K562 (cell line): ENCODE measurements around the gene WDR35. TPM values are rescaled to one million over a fixed set of nuclear protein-coding genes. Genes with fewer than 3 reads are reported as not detected.

Experiments
- ATAC-seq: fragments of 200-7000 bp; cut with Tn5 transposase; 3 replicates; pipeline ENCODE4 v1.9.1; 2020; ENCODE audit warnings: moderate library complexity
- BruUV-seq: library from RNA; stranded (reverse); fragments of 400-500 nt; replicated peaks from 2 replicates; lab custom pipeline; 2021; lab: Mats Ljungman, UMichigan
- CTCF ChIA-PET: fragments of 300-600 bp; formaldehyde crosslinking; extraction: SDS; loops from one replicate; lab custom pipeline; 2021; ENCODE audit warnings: low intra/inter-chr PET ratio; lab: Yijun Ruan, JAX
- POLR2A ChIA-PET: fragments of 300-600, 350-650 bp; sonication (Branson Sonifier 250); formaldehyde crosslinking; extraction: SDS; loops from one replicate; lab custom pipeline; 2021; ENCODE audit warnings: antibody characterized with exemption, inconsistent platforms; lab: Yijun Ruan, JAX
- DNase-seq, 4 experiments: peaks; one replicate each; pipeline versions ENCODE4 v3.0.0 to v3.0.0-alpha.2; 2011 to 2018; ENCODE audit warnings: low spot score in 3 of 4, mixed read lengths in 3 of 4; ENCODE audit errors: extremely low read depth in 1 of 4
- FAIRE-seq: peaks from 2 replicates; lab custom pipeline; 2011; peaks lifted over from hg19 to GRCh38; lab: Jason Lieb, UNC
- H2AFZ ChIP-seq: 2 replicates; pipeline ENCODE4 v1.6.0; 2011; ENCODE audit warnings: low read depth, low read length, control low read depth, inconsistent platforms
- H3K27ac ChIP-seq: fragments of 200-600 bp; 3 replicates; pipeline ENCODE4 v1.8.0; 2011; ENCODE audit warnings: low read depth, mild to moderate bottlenecking, control low read depth, inconsistent platforms, low read length, moderate library complexity, mixed read lengths; ENCODE audit errors: extremely low read depth
- H3K27me3 ChIP-seq, 2 experiments: fragments of 300-600 bp in 1 of 2; 2 replicates in 1 of 2; 3 replicates in 1 of 2; pipeline versions ENCODE4 v1.6.0 to v1.8.0; 2011; ENCODE audit warnings: inconsistent platforms in 2 of 2, low read length in 2 of 2, mild to moderate bottlenecking in 1 of 2, mixed read lengths in 1 of 2, moderate library complexity in 1 of 2; ENCODE audit not compliant: control insufficient read depth in 2 of 2, insufficient read depth in 2 of 2
- H3K36me3 ChIP-seq: fragments of 300-600 bp; 3 replicates; pipeline ENCODE4 v1.8.0; 2011; ENCODE audit warnings: mild to moderate bottlenecking, low read length, inconsistent platforms; ENCODE audit not compliant: control insufficient read depth, insufficient read depth
- H3K4me1 ChIP-seq, 2 experiments: fragments of 200-600 bp in 1 of 2; replicated peaks in 1 of 2; 2 replicates in 1 of 2; 3 replicates in 1 of 2; pipeline versions ENCODE4 v1.5.1 to v1.8.0; 2011; ENCODE audit warnings: inconsistent platforms in 2 of 2, low read length in 2 of 2, mild to moderate bottlenecking in 1 of 2, mixed read lengths in 1 of 2, moderate library complexity in 1 of 2; ENCODE audit not compliant: control insufficient read depth in 2 of 2, insufficient read depth in 2 of 2
- H3K4me2 ChIP-seq: 2 replicates; pipeline ENCODE4 v1.6.1; 2011; ENCODE audit warnings: low read length, control low read depth, inconsistent platforms, mixed read lengths; ENCODE audit not compliant: insufficient read depth
- H3K4me3 ChIP-seq: fragments of 200-600 bp; sonication (generic), shearing (Covaris generic); 2 replicates; pipeline ENCODE4 v1.5.1; 2016; ENCODE audit warnings: control low read depth, inconsistent platforms
- H3K79me2 ChIP-seq: fragments of 200-600 bp; 3 replicates; pipeline ENCODE4 v1.8.0; 2011; ENCODE audit warnings: low read length, inconsistent platforms; ENCODE audit not compliant: control insufficient read depth, insufficient read depth
- H3K9ac ChIP-seq, 2 experiments: 2 replicates each; pipeline versions ENCODE4 v1.6.0 to v1.6.1; 2011; ENCODE audit warnings: low read depth in 2 of 2, low read length in 2 of 2, control low read depth in 1 of 2, inconsistent platforms in 1 of 2, mild to moderate bottlenecking in 1 of 2, mixed read lengths in 1 of 2; ENCODE audit not compliant: insufficient read depth in 1 of 2
- H3K9me1 ChIP-seq: one replicate; pipeline ENCODE4 v1.6.0; 2011; ENCODE audit warnings: inconsistent platforms, mild to moderate bottlenecking, low read length, moderate library complexity; ENCODE audit not compliant: control insufficient read depth, insufficient read depth
- H3K9me3 ChIP-seq: replicated peaks from 2 replicates; pipeline ENCODE4 v1.5.1; 2011; ENCODE audit warnings: low read depth, low read length, inconsistent platforms; ENCODE audit not compliant: control insufficient read depth, insufficient read depth
- H4K20me1 ChIP-seq: replicated peaks from 2 replicates; pipeline ENCODE4 v1.6.1; 2011; ENCODE audit warnings: low read length, inconsistent platforms, mixed read lengths; ENCODE audit not compliant: control insufficient read depth, insufficient read depth
- CC2D1A ChIP-seq: fragments of 450-650 bp; IDR thresholded peaks from 2 replicates; pipeline ENCODE4 v1.6.1; 2017; ENCODE audit warnings: mild to moderate bottlenecking
- CREB3L1 ChIP-seq: fragments of 450-650 bp; IDR thresholded peaks from 2 replicates; pipeline ENCODE4 v1.6.1; 2014; ENCODE audit warnings: low read depth, mild to moderate bottlenecking, moderate library complexity, borderline replicate concordance
- HMBOX1 ChIP-seq: sonication (generic); IDR thresholded peaks from 2 replicates; pipeline ENCODE4 v1.6.1; 2016
- ID3 ChIP-seq, 2 experiments: fragments of 250-450 bp in 1 of 2; fragments of 450-650 bp in 1 of 2; sonication (Bioruptor Pico) in 1 of 2; IDR thresholded peaks; 2 replicates each; pipeline versions ENCODE4 v1.6.1 to v1.8.0; 2016 to 2021; ENCODE audit warnings: mild to moderate bottlenecking in 2 of 2, moderate library complexity in 2 of 2, missing compliant biosample characterization in 1 of 2, missing genetic modification characterization in 1 of 2
- JUNB ChIP-seq: fragments of 450-650 bp; formaldehyde crosslinking; conservative IDR thresholded peaks from 2 replicates; pipeline ENCODE4 v1.4.0; 2020; ENCODE audit warnings: mild to moderate bottlenecking
- MTA3 ChIP-seq: fragments of 450-650 bp; formaldehyde crosslinking; IDR thresholded peaks from 2 replicates; pipeline ENCODE4 v1.6.1; 2017; ENCODE audit warnings: mild to moderate bottlenecking, borderline replicate concordance
- PHB2 ChIP-seq: fragments of 450-650 bp; IDR thresholded peaks from 2 replicates; pipeline ENCODE4 v1.6.1; 2017; ENCODE audit warnings: low read depth
- RHOXF2B ChIP-seq: fragments of 250-450 bp; sonication (Bioruptor Pico); conservative IDR thresholded peaks from 2 replicates; pipeline ENCODE4 v1.5.1; 2021
- SAFB2 ChIP-seq: fragments of 200-400 bp; formaldehyde crosslinking; IDR thresholded peaks from 2 replicates; pipeline ENCODE4 v1.6.1; 2018; ENCODE audit warnings: borderline replicate concordance, low read length, low read depth, moderate library complexity; ENCODE audit not compliant: severe bottlenecking
- SAP30 ChIP-seq: fragments of 200-600 bp; sonication (generic); IDR thresholded peaks from 2 replicates; pipeline ENCODE4 v1.6.1; 2012; ENCODE audit warnings: borderline replicate concordance, low read depth, mild to moderate bottlenecking, moderate library complexity, low read length, control low read depth, inconsistent platforms; ENCODE audit not compliant: insufficient read depth, poor library complexity, severe bottlenecking
- SREBF1 ChIP-seq: fragments of 150-350 bp; IDR thresholded peaks from 2 replicates; pipeline ENCODE4 v1.6.1; 2014; ENCODE audit warnings: antibody characterized with exemption, low read depth, low read length, borderline replicate concordance
- TCFL5 ChIP-seq: fragments of 250-450 bp; sonication (Bioruptor Pico); conservative IDR thresholded peaks from 2 replicates; pipeline ENCODE4 v1.6.1; 2021; ENCODE audit warnings: mild to moderate bottlenecking, moderate library complexity, matching md5 sums
- THRA ChIP-seq: fragments of 450-650 bp; IDR thresholded peaks from 2 replicates; pipeline ENCODE4 v1.6.1; 2017; ENCODE audit warnings: mild to moderate bottlenecking, moderate library complexity
- THRAP3 ChIP-seq: fragments of 450-650 bp; IDR thresholded peaks from 2 replicates; pipeline ENCODE4 v1.6.1; 2016; ENCODE audit warnings: mild to moderate bottlenecking, inconsistent platforms, borderline replicate concordance
- TRIM24 ChIP-seq, 2 experiments: fragments of 450-650 bp; IDR thresholded peaks; 2 replicates each; pipeline ENCODE4 v1.6.1; 2016
- ZKSCAN3 ChIP-seq: fragments of 250-450 bp; sonication (Bioruptor Pico); IDR thresholded peaks from 2 replicates; pipeline ENCODE4 v1.4.0; 2020
- ZNF655 ChIP-seq: fragments of 250-450 bp; sonication (Bioruptor Pico); IDR thresholded peaks from 2 replicates; pipeline ENCODE4 v1.5.0; 2021
- ZNF76 ChIP-seq: fragments of 250-450 bp; sonication (Bioruptor Pico); IDR thresholded peaks from 2 replicates; pipeline ENCODE4 v1.4.0; 2020; ENCODE audit warnings: mild to moderate bottlenecking, moderate library complexity, borderline replicate concordance
- WGBS: fragments of 100-300 bp; shearing (Covaris generic); methylation state at CpG from one replicate; pipeline ENCODE4 v1.1.6; 2016; ENCODE audit warnings: low coverage, mixed read lengths; ENCODE audit not compliant: insufficient coverage; ENCODE audit errors: missing lambda C conversion rate; 5-methylcytosine and 5-hydroxymethylcytosine counted together
- in situ Hi-C: fragments of 300-500 bp; cut with MboI; formaldehyde crosslinking; loops from 4 replicates; pipeline ENCODE4 v1.15.0; 2018; ENCODE audit warnings: inconsistent platforms, mixed read lengths
- intact Hi-C: fragments of 100-400 bp; cut with micrococcal nuclease; formaldehyde crosslinking; loops from 2 replicates; pipeline ENCODE4 v1.14.2; 2022
- polyA plus RNA-seq, 8 experiments: library from polyadenylated mRNA; depleted of rRNA in 4 of 8; stranded (reverse) in 5 of 8; unstranded in 3 of 8; fragments of >200 nt; fragmentation: Nextera tagmentation in 2 of 8; fragmentation: Illumina TruSeq in 1 of 8; extraction: Ambion mirVana in 2 of 8; extraction: Trizol in 1 of 8; gene quantifications; 2 replicates each; pipeline versions ENCODE4 v1.2.1 to v1.2.3, GENCODE V29; 2011 to 2014; ENCODE audit warnings: inconsistent platforms in 1 of 8, missing spikeins in 1 of 8
- total RNA-seq, 7 experiments: library from RNA; depleted of rRNA in 6 of 7; stranded (reverse); fragments of >200 nt in 6 of 7; fragmentation: Illumina TruSeq in 2 of 7; extraction: Trizol in 2 of 7; gene quantifications; 2 replicates each; pipeline versions ENCODE4 v1.2.1 to v1.2.3, GENCODE V29; 2011 to 2021; ENCODE audit warnings: low replicate concordance in 1 of 7

Gene WDR35
- total and polyA plus RNA-seq, 9 of the 15 experiments (the other 6 are each of a cell fraction or from before 2014, with no cell fraction given) = 3.3 to 13.1 (median 8.0) TPM

GRCh38 chr2:19890104-19890503, 99.8 kb downstream of the WDR35 start:
- POLR2A ChIA-PET = interaction anchor here (1.3 to 3.1 kb wide), 2 partner anchors 10 to 11 kb away, joined by 3 to 13 read pairs; partner anchors contain the start of gene TTC32
- no peak for ATAC-seq
- BruUV-seq = no TSS peak
- no peak overlapping the region for H3K4me2 ChIP-seq
- no peaks in the 10 kb centered on the region for H3K9me3 ChIP-seq
- H2AFZ ChIP-seq = no peak overlapping the region
- no peaks in the 10 kb centered on the region for H3K36me3 ChIP-seq
- in situ Hi-C loops = no loop called here
- CTCF ChIA-PET = no interaction called here
- no peak overlapping the region; a peak in 1 of 4 replicates for H3K9ac ChIP-seq
- FAIRE-seq = peak; percentile 59
- no peak overlapping the region for H3K27ac ChIP-seq
- H4K20me1 ChIP-seq = no peaks in the 10 kb centered on the region
- peaks cover 29% of the 10 kb centered on the region for H3K79me2 ChIP-seq
- H3K27me3 ChIP-seq = no peaks in the 10 kb centered on the region
- peaks cover 6 to 10% of the 10 kb centered on the region in 2 experiments for H3K4me1 ChIP-seq
- DNase-seq = no peak
- 70% methylated on average over 3 of the region's 3 CpGs for WGBS
- intact Hi-C loops = no loop called here
- no peaks in the 10 kb centered on the region for H3K9me1 ChIP-seq
- no peak overlapping the region for H3K4me3 ChIP-seq
- TF ChIP-seq THRA (no peak), RHOXF2B (CRISPR knock-in tag) (no peak), TRIM24 (IDR thresholded peaks at IDR 0.05) (no peak), TCFL5 (CRISPR knock-in tag) (no peak), ZKSCAN3 (CRISPR knock-in tag) (no peak), SREBF1 (no peak), ZNF655 (no peak), HMBOX1 (no peak), ID3 (CRISPR knock-in tag; IDR thresholded peaks at IDR 0.05) (no peak), ID3 (tag; IDR thresholded peaks at IDR 0.05) (no peak), PHB2 (no peak), CC2D1A (no peak), CREB3L1 (no peak), MTA3 (no peak), SAFB2 (no peak), SAP30 (no peak), ZNF76 (CRISPR knock-in tag) (no peak), THRAP3 (no peak), JUNB (CRISPR knock-in tag) (no peak)
